ENCODE results near the gene GP1BA.

DNA sequence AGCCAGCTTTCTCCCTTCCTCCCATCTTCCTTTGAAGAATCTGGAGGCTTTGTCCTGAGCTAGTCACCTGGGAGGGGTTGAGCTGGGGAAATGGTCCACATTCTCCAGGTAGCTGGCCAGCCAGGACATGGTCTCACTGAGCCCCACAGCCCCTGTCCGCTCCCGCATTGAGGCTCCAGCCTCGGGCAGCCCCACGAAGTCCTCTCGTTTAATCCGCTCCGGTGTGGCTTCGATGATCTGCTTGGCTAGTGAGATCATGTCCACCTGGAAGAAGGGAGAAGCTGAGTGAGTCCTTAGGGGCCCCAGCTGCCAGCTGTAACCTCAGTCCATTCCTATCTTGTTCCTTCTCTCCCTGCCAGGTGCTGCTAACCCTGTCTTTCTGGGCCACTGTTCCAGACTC lies 38.2 kb downstream of the GP1BA start:
- TF ChIP-seq, protein P1, sequence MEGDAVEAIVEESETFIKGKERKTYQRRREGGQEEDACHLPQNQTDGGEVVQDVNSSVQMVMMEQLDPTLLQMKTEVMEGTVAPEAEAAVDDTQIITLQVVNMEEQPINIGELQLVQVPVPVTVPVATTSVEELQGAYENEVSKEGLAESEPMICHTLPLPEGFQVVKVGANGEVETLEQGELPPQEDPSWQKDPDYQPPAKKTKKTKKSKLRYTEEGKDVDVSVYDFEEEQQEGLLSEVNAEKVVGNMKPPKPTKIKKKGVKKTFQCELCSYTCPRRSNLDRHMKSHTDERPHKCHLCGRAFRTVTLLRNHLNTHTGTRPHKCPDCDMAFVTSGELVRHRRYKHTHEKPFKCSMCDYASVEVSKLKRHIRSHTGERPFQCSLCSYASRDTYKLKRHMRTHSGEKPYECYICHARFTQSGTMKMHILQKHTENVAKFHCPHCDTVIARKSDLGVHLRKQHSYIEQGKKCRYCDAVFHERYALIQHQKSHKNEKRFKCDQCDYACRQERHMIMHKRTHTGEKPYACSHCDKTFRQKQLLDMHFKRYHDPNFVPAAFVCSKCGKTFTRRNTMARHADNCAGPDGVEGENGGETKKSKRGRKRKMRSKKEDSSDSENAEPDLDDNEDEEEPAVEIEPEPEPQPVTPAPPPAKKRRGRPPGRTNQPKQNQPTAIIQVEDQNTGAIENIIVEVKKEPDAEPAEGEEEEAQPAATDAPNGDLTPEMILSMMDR (IDR thresholded peaks at IDR 0.05): no peak
- TF ChIP-seq POLR2AphosphoS5 (IDR thresholded peaks at IDR 0.05): no peak

Data from prostate gland (tissue), 2 donors.